Right lobe of liver (tissue), 4 donors: ENCODE data around the gene PTPN4.

ENCODE experiments used
- POLR2A ChIP-seq: fragments of 450-650 bp; IDR thresholded peaks from one replicate; pipeline ENCODE4 v1.6.1; 2017; ENCODE audit warnings: antibody characterized with exemption, mild to moderate bottlenecking
- TF ChIP-seq, protein P1 (sequence below), 4 donors: fragments of 200-600 bp in 3 of 4; fragments of 450-650 bp in 1 of 4; IDR thresholded peaks; one replicate each; pipeline versions ENCODE4 v1.5.1 to v1.8.0; 2016 to 2022; ENCODE audit warnings: antibody characterized with exemption in 4 of 4, mild to moderate bottlenecking in 2 of 4
- donor health status: DM: no; HTN: no; CAD: no.
- donor health status: DM: no; HTN: no; CAD: no.
- donor health status: DM: no; HTN: yes; CAD: no.

DNA sequence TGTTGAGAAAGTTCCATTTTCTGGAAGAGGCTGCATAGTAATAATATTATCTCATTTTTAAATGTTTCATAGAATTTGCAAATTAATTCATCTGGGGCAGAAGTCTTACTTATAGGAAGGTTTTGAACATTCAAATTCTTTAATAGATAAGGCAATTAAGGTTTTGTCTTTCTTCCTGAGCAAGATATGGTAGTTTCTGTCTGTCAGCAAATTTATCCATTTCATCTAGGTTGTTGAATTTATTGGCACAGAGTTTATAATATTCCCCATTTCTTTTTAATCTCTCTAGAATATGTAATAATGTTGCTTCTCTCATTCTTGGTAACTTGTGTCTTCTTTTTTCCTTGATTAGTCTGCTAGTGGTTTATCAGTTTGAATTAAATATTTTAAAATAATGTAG lies 163.0 kb downstream of the PTPN4 start:
- TF ChIP-seq, protein P1, sequence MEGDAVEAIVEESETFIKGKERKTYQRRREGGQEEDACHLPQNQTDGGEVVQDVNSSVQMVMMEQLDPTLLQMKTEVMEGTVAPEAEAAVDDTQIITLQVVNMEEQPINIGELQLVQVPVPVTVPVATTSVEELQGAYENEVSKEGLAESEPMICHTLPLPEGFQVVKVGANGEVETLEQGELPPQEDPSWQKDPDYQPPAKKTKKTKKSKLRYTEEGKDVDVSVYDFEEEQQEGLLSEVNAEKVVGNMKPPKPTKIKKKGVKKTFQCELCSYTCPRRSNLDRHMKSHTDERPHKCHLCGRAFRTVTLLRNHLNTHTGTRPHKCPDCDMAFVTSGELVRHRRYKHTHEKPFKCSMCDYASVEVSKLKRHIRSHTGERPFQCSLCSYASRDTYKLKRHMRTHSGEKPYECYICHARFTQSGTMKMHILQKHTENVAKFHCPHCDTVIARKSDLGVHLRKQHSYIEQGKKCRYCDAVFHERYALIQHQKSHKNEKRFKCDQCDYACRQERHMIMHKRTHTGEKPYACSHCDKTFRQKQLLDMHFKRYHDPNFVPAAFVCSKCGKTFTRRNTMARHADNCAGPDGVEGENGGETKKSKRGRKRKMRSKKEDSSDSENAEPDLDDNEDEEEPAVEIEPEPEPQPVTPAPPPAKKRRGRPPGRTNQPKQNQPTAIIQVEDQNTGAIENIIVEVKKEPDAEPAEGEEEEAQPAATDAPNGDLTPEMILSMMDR (IDR thresholded peaks at IDR 0.05): no peak
- no peak for TF ChIP-seq POLR2A
